ENCODE results near the gene AP5S1. TPM values are rescaled to one million over a fixed set of nuclear protein-coding genes. Genes with fewer than 3 reads are reported as not detected.

AP5S1 gene
- total RNA-seq, 1 experiment from 2014 or later, result 3.9 TPM

DNA sequence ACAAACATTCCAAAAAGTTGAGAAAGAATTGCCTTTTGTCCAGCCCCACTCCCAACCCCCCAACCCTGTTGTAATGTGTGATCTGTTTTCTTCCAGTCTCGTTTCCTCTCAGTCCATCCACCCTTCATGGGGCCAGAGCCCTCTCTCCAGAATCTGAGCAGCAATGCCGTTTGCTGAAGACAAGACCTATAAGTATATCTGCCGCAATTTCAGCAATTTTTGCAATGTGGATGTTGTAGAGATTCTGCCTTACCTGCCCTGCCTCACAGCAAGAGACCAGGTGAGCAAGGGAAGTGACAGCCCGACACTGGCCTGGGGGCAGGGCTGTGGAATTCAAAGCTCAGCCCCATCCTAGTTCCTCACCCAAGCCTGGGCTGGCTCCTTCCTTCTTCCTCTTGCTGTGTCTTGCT lies 34.1 kb downstream of the AP5S1 start:
- H2BK5ac ChIP-seq (ENCODE audit: insufficient read length, low read length), result no peak overlapping the region
- no peaks in the 10 kb centered on the region for H3K4me1 ChIP-seq (ENCODE audit: insufficient read depth, low read length)
- H2BK12ac ChIP-seq (ENCODE audit: insufficient read length, low read depth, low read length), result no peak overlapping the region
- H4K5ac ChIP-seq (ENCODE audit: insufficient read length, low read depth, low read length), result no peak overlapping the region
- H3K23ac ChIP-seq (ENCODE audit: insufficient read length, low read depth, low read length), result no peak overlapping the region
- H3K4ac ChIP-seq (ENCODE audit: low read depth, low read length), result no peak overlapping the region
- no peak overlapping the region for H2BK120ac ChIP-seq (ENCODE audit: low read depth, low read length, poor library complexity, severe bottlenecking)
- H3K18ac ChIP-seq (ENCODE audit: insufficient read length, low read depth, low read length), result no peak overlapping the region
- no peak overlapping the region for H2AFZ ChIP-seq (ENCODE audit: low read length)
- H3K9me3 ChIP-seq (ENCODE audit: control insufficient read depth, low read depth, low read length), result no peaks in the 10 kb centered on the region
- H3K23me2 ChIP-seq (ENCODE audit: insufficient read length, low read depth, low read length, poor library complexity, severe bottlenecking), result no peaks in the 10 kb centered on the region
- H3K4me3 Mint-ChIP-seq, result no peak overlapping the region; a peak in 1 of 5 replicates
- no peaks in the 10 kb centered on the region for H4K20me1 ChIP-seq (ENCODE audit: control insufficient read depth, insufficient read depth, insufficient read length)
- H3K14ac ChIP-seq (ENCODE audit: insufficient read depth, low read length), result no peak overlapping the region
- H3K27ac Mint-ChIP-seq, result no peak overlapping the region
- H3K27me3 Mint-ChIP-seq (ENCODE audit: low read depth), result peaks cover 2% of the 10 kb centered on the region; the same call in 1 of the 2 replicates
- no peaks in the 10 kb centered on the region for H3K79me2 ChIP-seq (ENCODE audit: insufficient read depth, low read length)
- no peak overlapping the region for H3K9ac ChIP-seq (ENCODE audit: extremely low read depth, insufficient read length, low read length)
- H4K91ac ChIP-seq (ENCODE audit: insufficient read length, low read depth, low read length), result no peak overlapping the region
- H3K4me1 Mint-ChIP-seq, result peaks cover 0 to 2% of the 10 kb centered on the region in 2 experiments; a peak in 1 of 4 replicates
- no peaks in the 10 kb centered on the region for H3K9me3 Mint-ChIP-seq
- H3T11ph ChIP-seq (ENCODE audit: low read length), result no peak overlapping the region
- no peak for DNase-seq
- no peak overlapping the region for H3K56ac ChIP-seq (ENCODE audit: insufficient read length, low read depth, low read length)
- no peaks in the 10 kb centered on the region for H3K79me1 ChIP-seq (ENCODE audit: insufficient read depth, low read depth, low read length, poor library complexity, severe bottlenecking)
- no peak overlapping the region for H2BK20ac ChIP-seq (ENCODE audit: low read depth, low read length, poor library complexity, severe bottlenecking)
- WGBS (ENCODE audit: extremely low coverage, insufficient read length, low lambda C conversion rate), result no CpG with 5 or more reads among the region's 4 CpGs
- H3K27me3 ChIP-seq (ENCODE audit: insufficient read depth, low read length), result no peaks in the 10 kb centered on the region
- H3K36me3 Mint-ChIP-seq (ENCODE audit: insufficient read depth in 1 of 3, low read depth in 3 of 3), result peaks cover 14 to 40% (median 38%) of the 10 kb centered on the region in 3 experiments; a peak in 6 of 7 replicates
- H2AK5ac ChIP-seq (ENCODE audit: insufficient read length, low read length), result no peak overlapping the region
- no peak overlapping the region for H2BK15ac ChIP-seq (ENCODE audit: low read depth, low read length)
- TF ChIP-seq, protein P1, sequence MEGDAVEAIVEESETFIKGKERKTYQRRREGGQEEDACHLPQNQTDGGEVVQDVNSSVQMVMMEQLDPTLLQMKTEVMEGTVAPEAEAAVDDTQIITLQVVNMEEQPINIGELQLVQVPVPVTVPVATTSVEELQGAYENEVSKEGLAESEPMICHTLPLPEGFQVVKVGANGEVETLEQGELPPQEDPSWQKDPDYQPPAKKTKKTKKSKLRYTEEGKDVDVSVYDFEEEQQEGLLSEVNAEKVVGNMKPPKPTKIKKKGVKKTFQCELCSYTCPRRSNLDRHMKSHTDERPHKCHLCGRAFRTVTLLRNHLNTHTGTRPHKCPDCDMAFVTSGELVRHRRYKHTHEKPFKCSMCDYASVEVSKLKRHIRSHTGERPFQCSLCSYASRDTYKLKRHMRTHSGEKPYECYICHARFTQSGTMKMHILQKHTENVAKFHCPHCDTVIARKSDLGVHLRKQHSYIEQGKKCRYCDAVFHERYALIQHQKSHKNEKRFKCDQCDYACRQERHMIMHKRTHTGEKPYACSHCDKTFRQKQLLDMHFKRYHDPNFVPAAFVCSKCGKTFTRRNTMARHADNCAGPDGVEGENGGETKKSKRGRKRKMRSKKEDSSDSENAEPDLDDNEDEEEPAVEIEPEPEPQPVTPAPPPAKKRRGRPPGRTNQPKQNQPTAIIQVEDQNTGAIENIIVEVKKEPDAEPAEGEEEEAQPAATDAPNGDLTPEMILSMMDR (conservative IDR thresholded peaks at IDR 0.05), result no peak
- no peak overlapping the region for H3K4me2 ChIP-seq (ENCODE audit: insufficient read depth, insufficient read length, low read length)
- no peak overlapping the region for H4K8ac ChIP-seq (replicated peaks; ENCODE audit: insufficient read length, low read depth, low read length)
- no peak overlapping the region for H3K27ac ChIP-seq (ENCODE audit: insufficient read length, low read depth, low read length)
